ENCODE measurements around the gene RNF207. TPM values are rescaled to one million over a fixed set of nuclear protein-coding genes. Genes with fewer than 3 reads are reported as not detected.

Gene RNF207
- total RNA-seq, 1 experiment from 2014 or later, result 9.2 TPM

DNA sequence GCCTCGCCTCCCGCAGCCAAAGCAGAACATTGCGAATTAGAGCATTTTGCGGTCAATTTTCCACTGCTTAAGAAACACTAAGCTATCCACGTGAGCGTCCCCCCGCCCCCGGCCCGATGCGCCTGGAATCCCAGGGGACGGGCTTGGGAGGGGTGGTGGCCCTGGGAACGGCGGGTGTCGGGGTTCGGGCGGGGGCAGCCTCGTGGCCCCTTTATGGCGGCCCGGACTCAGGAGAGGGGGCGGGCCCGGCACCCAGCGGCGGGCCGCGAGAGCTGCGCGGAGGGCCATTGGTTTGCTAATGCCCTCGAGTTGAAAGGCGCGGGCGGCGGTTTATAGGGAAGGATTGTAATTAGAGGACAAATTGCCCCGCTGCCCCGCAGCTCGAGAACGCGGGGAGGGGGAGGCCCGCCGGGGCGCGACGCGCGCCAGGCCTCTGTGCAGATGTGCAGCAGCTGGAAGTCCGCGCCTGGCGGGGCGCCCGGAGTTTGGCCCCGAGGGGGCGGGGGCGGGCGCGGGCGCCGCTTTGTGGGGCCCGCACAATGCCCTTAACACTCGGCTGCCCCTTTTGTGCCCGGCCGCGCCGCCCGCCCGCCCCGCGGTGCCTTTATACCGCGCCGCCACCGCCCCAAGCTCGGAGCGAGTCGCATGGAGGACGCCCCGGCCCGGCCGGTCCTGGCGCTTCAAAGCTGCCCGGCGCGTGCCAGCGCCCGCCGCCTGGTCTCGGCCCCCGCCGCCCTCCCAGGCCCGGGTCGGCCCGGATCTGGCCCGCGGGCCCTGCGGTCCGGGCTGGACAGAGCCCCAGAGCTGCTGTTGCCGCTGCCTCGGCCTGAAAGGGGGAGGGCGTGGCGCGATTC, 36.2 kb downstream of the RNF207 start:
- ChIA-PET CTCF (interaction anchor here (0.7 to 21.4 kb wide), 12 partner anchors 10 to 266 kb away, joined by 3 to 489 read pairs (median 4); partner anchors contain the start of genes HES2 and RNF207), POLR2A (interaction anchor here (0.8 to 1.3 kb wide), 2 partner anchors 37 to 55 kb away, joined by 4 read pairs; no protein-coding TSS in a partner anchor)
- 0 out of 2 replicates have a peak, but pooled peaks have one; percentile 23 for TF ChIP-seq ATF1 (CRISPR knock-in tag; IDR thresholded peaks at IDR 0.05)
- no peak for TF ChIP-seq ZNF263 (CRISPR knock-in tag; IDR thresholded peaks at IDR 0.05; ENCODE audit: low read depth)
- TF ChIP-seq GRHL2 (CRISPR knock-in tag; IDR thresholded peaks at IDR 0.05; ENCODE audit: insufficient replicate concordance, severe bottlenecking), result no peak
- no peak for TF ChIP-seq SOX15 (CRISPR knock-in tag; IDR thresholded peaks at IDR 0.05)
- TF ChIP-seq FOXK1 (CRISPR knock-in tag; IDR thresholded peaks at IDR 0.05), result peak; percentile 51; the same call in 1 of the 2 replicates
- peak; percentile 73 for TF ChIP-seq ZNF423 (CRISPR knock-in tag; IDR thresholded peaks at IDR 0.05)
- TF ChIP-seq SP1 (CRISPR knock-in tag; conservative IDR thresholded peaks at IDR 0.05), result peak; percentile 74
- TF ChIP-seq MYBL2 (CRISPR knock-in tag; IDR thresholded peaks at IDR 0.05), result peak; percentile 69; the same call in 1 of the 2 replicates
- TF ChIP-seq CREB1 (CRISPR knock-in tag; IDR thresholded peaks at IDR 0.05), result 0 out of 2 replicates have a peak, but pooled peaks have one; percentile 43
- TF ChIP-seq NR1H2 (CRISPR knock-in tag; IDR thresholded peaks at IDR 0.05), result no peak
- TF ChIP-seq, protein P1, sequence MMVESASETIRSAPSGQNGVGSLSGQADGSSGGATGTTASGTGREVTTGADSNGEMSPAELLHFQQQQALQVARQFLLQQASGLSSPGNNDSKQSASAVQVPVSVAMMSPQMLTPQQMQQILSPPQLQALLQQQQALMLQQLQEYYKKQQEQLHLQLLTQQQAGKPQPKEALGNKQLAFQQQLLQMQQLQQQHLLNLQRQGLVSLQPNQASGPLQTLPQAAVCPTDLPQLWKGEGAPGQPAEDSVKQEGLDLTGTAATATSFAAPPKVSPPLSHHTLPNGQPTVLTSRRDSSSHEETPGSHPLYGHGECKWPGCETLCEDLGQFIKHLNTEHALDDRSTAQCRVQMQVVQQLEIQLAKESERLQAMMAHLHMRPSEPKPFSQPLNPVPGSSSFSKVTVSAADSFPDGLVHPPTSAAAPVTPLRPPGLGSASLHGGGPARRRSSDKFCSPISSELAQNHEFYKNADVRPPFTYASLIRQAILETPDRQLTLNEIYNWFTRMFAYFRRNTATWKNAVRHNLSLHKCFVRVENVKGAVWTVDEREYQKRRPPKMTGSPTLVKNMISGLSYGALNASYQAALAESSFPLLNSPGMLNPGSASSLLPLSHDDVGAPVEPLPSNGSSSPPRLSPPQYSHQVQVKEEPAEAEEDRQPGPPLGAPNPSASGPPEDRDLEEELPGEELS (CRISPR knock-in tag; IDR thresholded peaks at IDR 0.05), result 0 out of 2 replicates have a peak, but pooled peaks have one; percentile 19
- TF ChIP-seq IRF2 (CRISPR knock-in tag; IDR thresholded peaks at IDR 0.05; ENCODE audit: borderline replicate concordance, low read depth), result no peak
- TF ChIP-seq, protein P2, sequence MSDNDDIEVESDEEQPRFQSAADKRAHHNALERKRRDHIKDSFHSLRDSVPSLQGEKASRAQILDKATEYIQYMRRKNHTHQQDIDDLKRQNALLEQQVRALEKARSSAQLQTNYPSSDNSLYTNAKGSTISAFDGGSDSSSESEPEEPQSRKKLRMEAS (CRISPR knock-in tag; IDR thresholded peaks at IDR 0.05), result peak; percentile 94
- no peak for TF ChIP-seq ZNF416 (CRISPR knock-in tag; IDR thresholded peaks at IDR 0.05)
- TF ChIP-seq, protein P3, sequence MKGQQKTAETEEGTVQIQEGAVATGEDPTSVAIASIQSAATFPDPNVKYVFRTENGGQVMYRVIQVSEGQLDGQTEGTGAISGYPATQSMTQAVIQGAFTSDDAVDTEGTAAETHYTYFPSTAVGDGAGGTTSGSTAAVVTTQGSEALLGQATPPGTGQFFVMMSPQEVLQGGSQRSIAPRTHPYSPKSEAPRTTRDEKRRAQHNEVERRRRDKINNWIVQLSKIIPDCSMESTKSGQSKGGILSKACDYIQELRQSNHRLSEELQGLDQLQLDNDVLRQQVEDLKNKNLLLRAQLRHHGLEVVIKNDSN (CRISPR knock-in tag; IDR thresholded peaks at IDR 0.05), result peak; percentile 29; the same call in 1 of the 2 replicates
- no peak for TF ChIP-seq FOXJ3 (CRISPR knock-in tag; IDR thresholded peaks at IDR 0.05; ENCODE audit: borderline replicate concordance)
- TF ChIP-seq, protein P4, sequence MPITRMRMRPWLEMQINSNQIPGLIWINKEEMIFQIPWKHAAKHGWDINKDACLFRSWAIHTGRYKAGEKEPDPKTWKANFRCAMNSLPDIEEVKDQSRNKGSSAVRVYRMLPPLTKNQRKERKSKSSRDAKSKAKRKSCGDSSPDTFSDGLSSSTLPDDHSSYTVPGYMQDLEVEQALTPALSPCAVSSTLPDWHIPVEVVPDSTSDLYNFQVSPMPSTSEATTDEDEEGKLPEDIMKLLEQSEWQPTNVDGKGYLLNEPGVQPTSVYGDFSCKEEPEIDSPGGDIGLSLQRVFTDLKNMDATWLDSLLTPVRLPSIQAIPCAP (CRISPR knock-in tag; IDR thresholded peaks at IDR 0.05), result no peak
- no peak; the same call in 1 of the 2 replicates for TF ChIP-seq NFYB (CRISPR knock-in tag; conservative IDR thresholded peaks at IDR 0.05; ENCODE audit: low read depth)
- no peak for TF ChIP-seq ZNF121 (CRISPR knock-in tag; IDR thresholded peaks at IDR 0.05)
- no peak for TF ChIP-seq ZNF317 (CRISPR knock-in tag; IDR thresholded peaks at IDR 0.05; ENCODE audit: borderline replicate concordance, low read depth)
- 0 out of 2 replicates have a peak, but pooled peaks have one; percentile 0 for TF ChIP-seq ZBTB21 (CRISPR knock-in tag; IDR thresholded peaks at IDR 0.05; ENCODE audit: borderline replicate concordance)
- Mint-ChIP-seq H3K36me3 (no peaks in the 10 kb centered on the region), H3K27ac (peak overlapping the region; percentile 88), H3K27me3 (ENCODE audit: low read depth) (peaks cover 13% of the 10 kb centered on the region), H3K9me3 (no peaks in the 10 kb centered on the region), H3K4me3 (peak overlapping the region; percentile 58), H3K4me1 (peaks cover 55% of the 10 kb centered on the region)
- ATAC-seq, result peak; percentile 1; the same call in 1 of the 2 replicates
- peak; percentile 82 for DNase-seq (ENCODE audit: low spot score)

Data from WTC11 (cell line).